NCI-H446 treated with DMSO at 0.1 percent for 48 hours (cell line): ENCODE measurements around the gene USH1G.
"Not testable (repeated sequence)": the region's sequence is repeated elsewhere in the genome, so short reads cannot be mapped to it uniquely, and the experiment has no call there.

Experiments
- DNase-seq: peaks from one replicate; lab custom pipeline; 2025; lab: John Stamatoyannopoulos, UW

The USH1G gene

GRCh38 chr17:74922694-74923537, at the start of gene USH1G:
TSS of gene USH1G (minus strand) at chr17:74923255. CDS start at chr17:74923073, 182 bp downstream.
- DNase-seq, result no peak

- no peak for DNase-seq
These were observed 49.3 kb upstream of the USH1G start, which contains the start of gene HID1 for GRCh38 chr17:74972107-74972972. TSS of gene HID1 (minus strand) at chr17:74972759. CDS start at chr17:74972656, 103 bp downstream.

DNA sequence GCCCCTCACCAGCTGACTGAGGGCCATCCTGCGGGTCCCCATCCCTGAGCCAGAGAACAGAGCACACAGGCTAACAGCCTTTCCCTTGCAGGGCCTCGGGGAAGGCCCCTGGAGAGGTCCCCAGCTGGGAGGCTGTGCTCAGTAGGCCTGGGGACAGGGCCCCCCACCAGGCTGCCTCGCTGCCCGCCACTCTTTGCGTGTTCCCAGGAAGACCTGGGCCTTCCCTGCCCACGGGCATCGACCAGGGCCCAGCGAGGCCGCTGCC, 48.7 kb upstream of the USH1G start:
- DNase-seq, result no peak

DNA sequence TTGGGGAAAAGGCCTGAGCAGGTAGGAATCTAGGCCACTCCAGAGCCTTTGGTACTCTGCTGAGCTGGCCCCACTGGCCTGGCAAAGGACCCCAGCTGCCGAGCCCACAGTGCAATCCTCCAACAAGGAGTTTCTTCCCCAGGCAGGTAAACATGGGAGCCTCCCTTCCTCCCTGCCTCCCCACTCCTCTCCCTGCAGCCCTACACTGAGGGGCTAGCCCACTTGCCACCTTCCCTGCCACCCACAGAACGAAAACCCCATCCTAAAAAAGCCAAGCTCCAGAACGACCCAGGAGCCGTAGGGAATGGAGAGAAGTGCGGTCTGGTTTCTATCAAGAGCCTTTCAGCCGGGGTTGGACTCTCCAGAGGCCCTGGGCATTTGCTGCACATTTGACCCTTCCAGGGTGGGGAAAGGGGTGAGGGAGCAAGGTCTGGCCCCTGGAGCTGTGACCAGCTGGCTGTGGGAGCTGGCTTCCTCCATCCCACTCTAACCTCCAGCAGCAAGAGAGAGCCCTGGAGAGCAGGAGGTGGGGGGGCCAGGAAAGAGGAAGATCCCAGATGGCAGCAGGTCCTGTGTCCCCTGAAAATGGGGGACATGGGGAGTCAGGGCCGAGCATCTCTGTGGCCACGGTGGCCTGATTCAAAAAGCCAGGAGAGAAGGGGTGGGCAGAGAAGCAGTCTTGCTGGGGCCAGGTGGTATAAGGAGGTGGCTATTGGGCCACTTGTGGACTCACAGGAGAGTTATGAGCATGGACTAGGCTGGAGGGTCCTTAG, 48.2 kb upstream of the USH1G start:
- no peak for DNase-seq

DNA sequence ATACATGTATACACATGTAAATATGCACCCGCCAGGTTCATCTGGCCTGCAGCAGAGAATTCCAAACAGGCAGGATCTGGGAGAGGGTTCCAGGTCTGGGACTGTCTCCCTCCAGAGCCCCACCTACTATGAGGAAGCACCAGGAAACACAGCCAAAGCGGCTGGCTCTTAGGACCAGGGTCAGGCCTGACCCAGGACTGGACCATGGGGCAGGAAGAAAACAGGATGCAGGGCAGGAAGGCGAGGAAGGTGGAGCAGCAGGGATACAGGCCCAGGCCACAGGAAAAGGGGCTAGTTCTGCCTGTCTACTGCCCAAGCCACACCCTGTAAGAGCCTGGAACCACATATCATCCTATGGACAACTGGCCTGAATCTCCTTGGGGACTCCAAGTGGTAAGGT, 47.3 kb upstream of the USH1G start:
- no peak for DNase-seq

- DNase-seq, result not testable (repeated sequence)
These were observed 46.4 kb upstream of the USH1G start for GRCh38 chr17:74969501-74969900.

- no peak for DNase-seq
These were observed 45.3 kb upstream of the USH1G start for GRCh38 chr17:74968361-74968780.

- DNase-seq, result no peak
These were observed 42.0 kb upstream of the USH1G start for GRCh38 chr17:74964988-74965622.

DNA sequence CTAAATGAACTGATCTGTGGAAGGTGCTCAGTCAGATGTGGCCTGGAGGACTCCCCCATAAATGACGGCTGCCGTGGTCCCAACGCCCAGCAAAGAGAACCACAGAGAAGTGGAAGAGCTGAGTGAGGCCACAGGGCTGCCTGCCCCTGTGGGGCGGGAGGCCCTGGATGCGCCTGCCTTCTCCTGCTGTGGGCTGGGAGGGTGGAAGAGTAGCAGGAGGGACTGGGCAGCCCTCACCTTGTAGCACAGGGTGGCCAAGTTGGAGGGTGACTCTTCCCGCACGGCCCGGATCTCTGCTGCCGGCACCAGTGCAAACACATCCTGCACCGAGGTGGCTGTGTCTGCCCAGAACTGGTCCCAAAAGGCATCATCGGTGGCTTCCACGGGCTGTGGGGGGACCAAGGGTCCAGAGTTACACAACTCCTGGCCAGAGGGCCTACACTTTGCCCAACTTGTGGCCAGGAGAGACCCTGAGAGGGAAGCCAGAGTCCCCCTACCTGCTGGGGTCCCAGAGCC, 41.2 kb upstream of the USH1G start:
- no peak for DNase-seq

- DNase-seq, result no peak
These were observed 40.6 kb upstream of the USH1G start for GRCh38 chr17:74963656-74964055.

- no peak for DNase-seq
These were observed 39.8 kb upstream of the USH1G start for GRCh38 chr17:74962622-74963394.

DNA sequence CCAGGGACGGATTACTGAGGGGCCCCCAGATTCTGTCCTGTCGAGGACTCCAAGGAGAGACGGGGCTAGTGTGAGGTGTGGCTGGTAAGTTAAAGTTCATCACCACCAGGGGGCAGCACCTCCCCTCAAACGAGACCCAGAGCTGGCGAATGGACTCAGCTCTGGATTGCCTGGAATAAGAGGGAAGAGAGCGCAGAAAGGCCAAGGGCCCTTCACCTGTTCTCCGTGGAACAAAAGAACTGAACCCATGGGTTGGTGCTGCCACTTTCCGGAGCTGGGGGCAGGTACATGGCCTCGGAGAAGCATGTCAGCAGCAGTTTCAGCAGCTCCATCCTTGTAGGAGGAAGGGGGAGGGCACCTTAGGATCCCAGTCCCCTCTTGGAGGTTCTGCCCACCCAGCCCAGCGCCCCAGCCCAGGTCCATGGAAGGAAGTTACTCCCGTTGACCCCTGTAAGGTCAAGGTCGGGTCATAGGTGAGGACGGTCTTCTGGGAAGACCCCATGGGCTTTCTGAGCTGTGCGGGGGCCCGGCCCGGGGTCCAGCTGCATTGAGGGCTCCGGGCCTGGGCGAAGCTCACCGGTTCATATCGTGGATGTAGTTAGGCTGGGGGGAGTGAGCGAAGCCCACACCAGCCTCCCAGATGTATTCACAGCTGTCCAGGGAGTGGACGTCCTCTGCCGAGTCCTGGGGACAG, 38.7 kb upstream of the USH1G start:
- DNase-seq, result peak; percentile 47

DNA sequence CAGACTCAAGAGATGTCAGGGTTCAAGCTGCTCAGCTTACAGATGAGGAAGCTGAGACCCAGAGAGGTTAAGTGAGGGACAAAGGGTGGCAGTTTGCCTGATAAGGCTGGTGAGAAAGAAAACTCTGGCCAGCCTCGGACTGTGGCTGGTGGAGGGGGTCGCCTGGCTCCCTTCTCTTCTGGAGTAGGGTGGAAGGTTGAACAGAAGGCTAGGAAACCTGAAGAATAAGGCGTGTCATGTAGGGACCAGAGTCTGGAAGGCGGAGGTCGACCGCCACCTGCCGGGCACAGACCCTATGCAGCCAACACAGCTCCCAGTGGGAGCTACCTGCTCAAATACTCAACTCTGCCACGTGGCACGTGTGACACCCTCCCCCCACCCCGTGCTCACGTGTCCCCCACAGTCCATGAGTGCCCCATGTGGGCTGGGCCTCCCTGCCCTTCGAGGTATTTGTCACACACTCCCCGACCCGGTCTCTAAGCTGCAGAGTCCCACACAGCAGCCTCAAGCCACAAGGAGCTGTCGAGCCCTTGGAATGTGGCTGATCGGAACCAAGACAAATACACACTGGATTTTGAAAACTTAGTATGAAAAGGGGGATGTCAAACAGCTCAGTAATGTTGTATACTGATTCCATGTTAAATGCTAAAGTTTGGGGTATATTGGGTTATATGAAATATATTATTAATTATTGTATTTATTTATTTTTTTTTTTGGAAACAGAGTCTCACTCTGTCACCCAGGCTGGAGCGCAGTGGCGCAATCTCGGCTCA, 37.7 kb upstream of the USH1G start:
- DNase-seq, result no peak

- DNase-seq, result no peak
These were observed 36.9 kb upstream of the USH1G start for GRCh38 chr17:74959826-74960515.

DNA sequence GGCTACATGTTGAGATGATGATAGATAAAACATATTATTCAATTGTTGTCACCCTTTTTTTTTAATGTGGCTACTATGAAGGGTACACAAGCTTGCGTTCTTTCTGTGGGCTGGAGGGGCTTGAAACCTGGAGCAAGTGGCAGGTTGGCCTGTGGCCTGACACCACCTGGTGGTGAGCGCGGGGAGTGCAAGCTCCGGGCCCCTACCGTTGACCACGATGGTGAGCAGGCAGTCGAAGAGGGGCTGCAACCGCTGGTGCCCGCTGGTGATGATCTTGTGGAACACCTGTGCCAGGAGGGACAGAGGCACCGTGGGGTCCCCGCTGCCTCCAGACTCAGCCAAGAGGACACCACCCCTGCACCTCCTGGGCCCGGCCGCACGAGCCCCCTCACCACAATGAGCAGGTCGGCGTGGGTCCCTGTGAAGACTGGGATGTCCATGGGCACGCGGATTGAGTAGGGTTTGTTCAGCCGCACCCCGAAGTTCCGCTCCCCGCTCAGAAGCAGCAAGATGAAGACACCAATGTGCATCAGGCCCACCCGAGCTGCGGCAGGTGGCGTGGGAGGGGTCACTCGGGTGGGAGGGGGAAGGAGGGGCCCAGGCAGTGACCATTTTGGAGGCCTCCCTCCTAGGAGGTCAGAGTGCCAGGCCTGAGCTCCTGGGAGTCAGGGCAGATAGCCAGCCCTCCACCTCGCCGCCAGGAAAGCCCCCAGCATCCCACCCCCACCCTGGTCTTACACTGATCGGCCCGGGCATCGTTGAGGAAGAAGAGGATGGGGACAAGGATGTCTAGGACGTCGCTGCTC, 35.1 kb upstream of the USH1G start:
- DNase-seq, result peak; percentile 12

DNA sequence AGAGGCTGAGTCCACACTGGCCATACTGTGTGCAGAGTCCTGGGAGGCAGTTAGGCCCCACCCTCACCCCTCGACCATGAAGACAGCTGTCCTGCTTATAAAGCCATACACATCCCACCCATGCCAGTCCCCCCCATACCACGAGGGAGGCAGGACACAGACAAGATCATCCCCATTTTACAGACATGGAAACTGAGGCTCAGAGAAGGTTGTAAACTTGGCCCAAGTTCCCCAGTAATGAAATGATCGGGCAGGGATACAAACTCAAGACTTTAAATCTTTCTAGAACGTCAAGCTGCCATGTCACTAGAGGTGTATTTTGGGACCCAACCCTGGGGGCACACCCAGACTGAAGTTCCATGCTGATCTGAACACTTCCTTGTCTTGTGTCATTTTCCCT, 33.0 kb upstream of the USH1G start:
- DNase-seq, result no peak

DNA sequence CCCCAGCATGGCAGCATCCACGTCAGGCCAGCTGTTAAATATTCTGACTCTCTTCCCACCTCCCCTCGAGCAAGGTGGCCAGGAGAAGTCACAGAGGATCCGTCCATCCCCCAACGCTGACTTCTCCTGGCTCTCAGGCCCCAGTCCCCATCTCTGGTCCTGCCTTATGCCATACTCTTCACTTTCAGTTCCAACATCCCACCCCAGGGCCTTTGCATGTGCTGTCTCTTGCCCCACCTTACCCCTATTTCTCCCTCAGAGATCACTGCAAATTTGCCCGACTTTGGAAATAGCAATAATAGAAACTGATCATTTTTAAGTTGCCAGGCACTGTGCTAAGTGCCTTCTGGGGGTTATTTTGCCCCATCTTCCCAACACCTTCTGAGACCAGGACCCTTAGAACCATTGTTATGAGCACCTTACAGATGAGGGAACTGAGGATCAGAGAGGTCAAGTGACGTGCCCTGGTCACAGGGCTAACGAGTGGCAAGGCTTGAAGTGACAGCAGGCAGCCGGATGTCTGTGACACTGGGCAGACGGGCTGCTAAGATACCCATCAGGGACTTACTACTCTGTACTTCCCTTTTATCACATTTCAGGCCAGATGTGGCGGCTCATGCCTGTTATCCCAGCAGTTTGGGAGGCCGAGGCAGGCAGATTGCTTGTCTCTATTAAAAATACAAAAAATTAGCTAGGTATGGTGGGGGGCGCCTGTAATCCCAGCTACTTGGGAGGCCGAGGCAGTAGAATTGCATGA, 31.8 kb upstream of the USH1G start:
- no peak for DNase-seq
